Measurements from ENCODE around the gene RNF227. TPM values are rescaled to one million over a fixed set of nuclear protein-coding genes. Genes with fewer than 3 reads are reported as not detected.
"Not testable (repeated sequence)": the region's sequence is repeated elsewhere in the genome, so short reads cannot be mapped to it uniquely, and the experiment has no call there.

RNF227 gene
- 10 to 100 TPM in 1 of 3 donors, 1 to 10 TPM in 2; 4.6 to 19.5 (median 8.6) TPM for total RNA-seq

GRCh38 chr17:7915611-7916384 is at the start of gene RNF227:
Gene RNF227, minus strand, starts transcription at chr17:7916289. Its CDS starts 94 bp downstream, at chr17:7916195.
- H3K4me1 ChIP-seq, result peaks cover 0 to 5% of the 10 kb centered on the region in 2 donors
- TF ChIP-seq POLR2A (IDR thresholded peaks at IDR 0.05), result no peak
- peak; percentile 23 to 79 (median 62) for TF ChIP-seq POLR2AphosphoS5 (IDR thresholded peaks at IDR 0.05)
- TF ChIP-seq CTCF (IDR thresholded peaks at IDR 0.05), result peak in 1 of 3 donors; percentile 11
- H3K36me3 ChIP-seq, result peaks cover 1% of the 10 kb centered on the region
- H3K27me3 ChIP-seq, result no peaks in the 10 kb centered on the region
- H3K4me3 ChIP-seq, result peak within 1 kb of the TSS; percentile 49 to 72 (median 71)
- H3K27ac ChIP-seq, result peak within 1 kb of the TSS; percentile 97
- intact Hi-C loops (cut with DNase I; ENCODE audit: low total_unique reads), result loop anchor here (10.0 kb wide), 1 partner anchor 51 kb away; no protein-coding TSS in a partner anchor
- no peaks in the 10 kb centered on the region for H3K9me3 ChIP-seq
- DNase-seq (ENCODE audit: low spot score in 2 of 2), result peak; percentile 90 to 92

GRCh38 chr17:7961421-7961820 is 45.3 kb upstream of the RNF227 start:
- intact Hi-C loops (cut with DNase I; ENCODE audit: low total_unique reads), result no loop called here
- H3K9me3 ChIP-seq, result no peaks in the 10 kb centered on the region
- no peaks in the 10 kb centered on the region for H3K27me3 ChIP-seq
- DNase-seq (ENCODE audit: low spot score in 2 of 2), result no peak
- no peak overlapping the region for H3K27ac ChIP-seq
- no peaks in the 10 kb centered on the region for H3K4me1 ChIP-seq
- no peak overlapping the region for H3K4me3 ChIP-seq
- no peaks in the 10 kb centered on the region for H3K36me3 ChIP-seq
- no peak for TF ChIP-seq POLR2A (IDR thresholded peaks at IDR 0.05)
- no peak for TF ChIP-seq CTCF (IDR thresholded peaks at IDR 0.05)

DNA sequence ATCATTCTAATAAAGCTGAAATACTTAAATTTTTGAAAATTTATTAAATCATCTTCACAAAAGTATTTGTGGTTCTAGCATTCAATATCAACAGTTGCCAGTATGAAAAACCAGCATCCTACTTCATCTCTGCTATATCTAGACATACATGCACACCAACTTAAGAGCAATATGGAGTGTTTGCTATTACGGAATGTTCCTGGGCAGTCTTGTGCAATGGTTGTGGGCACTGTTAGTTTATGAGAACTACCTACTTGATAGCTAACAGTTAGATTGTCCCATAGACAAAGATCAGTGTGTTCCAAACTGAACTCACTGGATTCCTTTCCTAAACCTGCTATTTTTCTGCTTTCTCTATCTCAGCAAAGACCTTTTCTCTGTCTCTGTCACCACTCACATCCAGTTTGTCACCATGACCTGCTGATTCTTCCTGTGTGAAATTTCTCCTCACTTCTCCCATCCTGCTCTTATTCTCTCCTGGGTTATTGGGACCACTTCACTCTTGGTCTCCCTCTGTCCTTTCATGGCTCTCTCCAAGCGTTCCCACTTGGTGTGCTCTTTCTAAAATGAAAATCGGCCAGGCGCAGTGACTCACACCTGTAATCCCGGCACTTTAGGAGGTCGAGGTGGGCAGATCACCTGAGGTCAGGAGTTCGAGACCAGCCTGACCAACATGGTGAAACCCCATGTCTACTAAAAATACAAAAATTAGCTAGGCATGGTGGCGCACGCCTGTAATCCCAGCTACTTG is 43.6 kb upstream of the RNF227 start:
- Histone ChIP-seq H3K36me3 (no peaks in the 10 kb centered on the region), H3K9me3 (no peaks in the 10 kb centered on the region), H3K4me1 (no peaks in the 10 kb centered on the region), H3K27me3 (no peaks in the 10 kb centered on the region), H3K4me3 (no peak overlapping the region), H3K27ac (no peak overlapping the region)
- DNase-seq (ENCODE audit: low spot score in 2 of 2), result no peak
- no peak for TF ChIP-seq POLR2AphosphoS5 (IDR thresholded peaks at IDR 0.05)
- no peak for TF ChIP-seq CTCF (IDR thresholded peaks at IDR 0.05)
- no peak for TF ChIP-seq POLR2A (IDR thresholded peaks at IDR 0.05)
- intact Hi-C loops (cut with DNase I; ENCODE audit: low total_unique reads), result no loop called here

DNA sequence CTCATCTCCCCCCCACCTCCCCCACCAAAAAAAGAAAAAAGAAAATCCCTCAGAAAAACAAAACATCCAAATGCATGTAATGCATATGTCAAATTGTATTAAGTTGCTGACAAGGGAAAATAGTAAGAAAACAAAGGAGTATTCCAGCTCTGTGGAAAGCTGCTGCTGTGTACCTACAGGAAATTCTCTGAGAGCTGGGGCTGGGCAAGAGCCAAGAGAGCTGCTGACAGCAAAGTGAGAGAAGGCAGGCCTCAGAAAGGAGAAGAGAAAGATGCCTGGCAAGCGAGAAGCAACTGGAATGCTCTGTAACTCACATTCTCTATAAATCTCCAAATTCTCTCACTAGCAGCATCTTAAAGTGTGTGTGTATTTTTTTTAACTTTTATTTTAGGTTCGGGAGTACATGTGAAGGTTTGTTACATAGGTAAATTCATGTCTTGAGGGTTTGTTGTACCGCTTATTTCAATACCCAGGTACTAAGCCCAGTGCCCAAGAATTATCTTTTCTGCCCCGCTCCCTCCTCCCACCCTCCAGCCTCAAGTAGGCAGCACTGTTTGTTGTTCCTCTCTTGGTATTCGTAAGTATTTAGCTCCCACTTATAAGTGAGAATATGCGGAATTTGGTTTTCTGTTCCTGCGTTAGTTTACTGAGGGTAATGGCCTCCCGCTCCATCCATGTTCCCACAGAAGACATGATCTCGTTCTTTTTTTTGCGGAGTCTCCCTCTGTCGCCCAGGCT is 40.3 kb upstream of the RNF227 start:
- TF ChIP-seq POLR2A (IDR thresholded peaks at IDR 0.05), result no peak
- Histone ChIP-seq H3K4me1 (no peaks in the 10 kb centered on the region), H3K4me3 (no peak overlapping the region), H3K27ac (no peak overlapping the region), H3K27me3 (no peaks in the 10 kb centered on the region), H3K9me3 (no peaks in the 10 kb centered on the region), H3K36me3 (no peaks in the 10 kb centered on the region)
- no peak for DNase-seq (ENCODE audit: low spot score in 2 of 2)
- intact Hi-C loops (cut with DNase I; ENCODE audit: low total_unique reads), result no loop called here

DNA sequence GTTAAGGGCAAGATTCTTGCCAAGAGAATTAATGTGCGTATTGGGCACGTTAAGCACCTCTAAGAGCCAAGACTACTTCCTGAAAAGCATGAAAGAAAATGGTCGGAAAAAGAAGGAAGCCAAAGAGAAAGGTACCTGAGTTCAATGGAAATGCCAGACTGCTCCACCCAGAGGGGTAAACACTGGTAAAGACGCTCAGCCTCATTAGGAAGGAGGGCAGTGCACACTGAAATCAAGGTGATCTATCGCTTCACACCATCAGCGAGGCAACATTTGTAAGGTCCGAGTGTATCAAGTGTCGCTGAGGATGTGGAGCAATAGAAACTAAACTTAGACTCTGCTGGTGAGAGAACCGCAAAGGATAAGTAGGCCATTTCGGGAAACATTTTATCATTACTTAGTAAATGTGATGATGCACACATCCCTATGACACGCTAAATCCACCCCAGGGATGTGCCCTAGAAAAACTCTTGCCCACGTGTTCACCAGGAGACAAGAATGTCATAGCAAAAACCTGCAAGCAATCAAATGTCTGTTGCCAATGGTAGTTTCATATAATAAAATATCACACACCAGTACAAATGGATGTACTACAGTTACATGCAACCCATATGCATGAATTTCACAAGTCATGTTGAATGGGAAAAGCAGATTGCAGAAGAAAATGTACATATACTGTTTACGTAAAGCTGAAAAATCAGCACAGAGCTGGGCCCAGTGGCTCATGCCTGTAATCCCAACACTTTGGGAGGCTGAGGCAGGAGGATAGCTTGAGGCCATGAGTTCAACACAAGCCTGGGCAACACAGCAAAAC is 39.5 kb upstream of the RNF227 start:
- Histone ChIP-seq H3K4me1 (no peaks in the 10 kb centered on the region), H3K9me3 (no peaks in the 10 kb centered on the region), H3K27ac (no peak overlapping the region), H3K27me3 (no peaks in the 10 kb centered on the region), H3K4me3 (no peak overlapping the region), H3K36me3 (no peaks in the 10 kb centered on the region)
- no peak for TF ChIP-seq CTCF (IDR thresholded peaks at IDR 0.05)
- no peak for TF ChIP-seq POLR2A (IDR thresholded peaks at IDR 0.05)
- intact Hi-C loops (cut with DNase I; ENCODE audit: low total_unique reads), result no loop called here
- DNase-seq (ENCODE audit: low spot score in 2 of 2), result no peak

DNA sequence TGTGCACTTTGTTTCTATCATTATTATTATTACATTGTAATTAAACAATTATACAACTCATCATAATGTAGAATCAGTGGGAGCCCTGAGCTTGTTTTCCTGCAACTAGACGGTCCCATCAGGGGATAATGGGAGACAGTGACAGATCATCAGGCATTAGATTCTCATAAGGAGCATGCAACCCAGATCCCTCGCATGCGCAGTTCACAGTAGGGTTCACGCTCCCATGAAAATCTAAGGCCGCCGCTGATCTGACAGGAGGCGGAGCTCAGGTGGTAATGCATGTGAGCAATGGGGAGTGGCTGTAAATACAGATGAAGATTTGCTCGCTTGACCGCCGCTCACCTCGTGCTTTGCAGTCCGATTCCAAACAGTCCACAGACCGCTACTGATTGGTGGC is 37.2 kb upstream of the RNF227 start:
- H3K27me3 ChIP-seq; H3K4me3 ChIP-seq; H3K36me3 ChIP-seq; DNase-seq (ENCODE audit: low spot score in 2 of 2); intact Hi-C loops (cut with DNase I; ENCODE audit: low total_unique reads); H3K4me1 ChIP-seq; H3K9me3 ChIP-seq; H3K27ac ChIP-seq: not testable (repeated sequence)
